Activated CD8-positive, alpha-beta T cell treated with anti-CD3 and anti-CD28 coated beads for 36 hours (primary cell): ENCODE measurements around the gene UPF3A. TPM values are rescaled to one million over a fixed set of nuclear protein-coding genes. Genes with fewer than 3 reads are reported as not detected.
A peak's percentile ranks its signal among the peaks of the same experiment; 100 is the strongest.
"Not testable (repeated sequence)": the region's sequence is repeated elsewhere in the genome, so short reads cannot be mapped to it uniquely, and the experiment has no call there.

Source experiments
- ATAC-seq: fragments of 200-7000 bp; cut with Tn5 transposase; one replicate; pipeline ENCODE4 v1.10.0; 2021; ENCODE audit warnings: mild to moderate bottlenecking, moderate library complexity
- CTCF ChIA-PET: fragments of 350-600 bp; sonication (Branson Sonifier 250); formaldehyde crosslinking; loops from one replicate; lab custom pipeline; 2021; ENCODE audit warnings: antibody characterized with exemption; lab: Charles Lee
- POLR2A ChIA-PET: fragments of 350-600 bp; sonication (Branson Sonifier 250); formaldehyde crosslinking; loops from one replicate; lab custom pipeline; 2021; ENCODE audit warnings: antibody characterized with exemption; lab: Charles Lee
- DNase-seq: peaks from one replicate; pipeline ENCODE4 v3.0.0-alpha.2; 2020
- H3K27ac Mint-ChIP-seq: one replicate; pipeline ENCODE4 v1.8.0; 2021; ENCODE audit warnings: mild to moderate bottlenecking, mixed read lengths
- H3K27me3 Mint-ChIP-seq: one replicate; pipeline ENCODE4 v1.8.0; 2021; ENCODE audit warnings: mixed read lengths
- H3K36me3 Mint-ChIP-seq: one replicate; pipeline ENCODE4 v1.8.0; 2021; ENCODE audit warnings: low read depth, mixed read lengths
- H3K4me1 Mint-ChIP-seq: one replicate; pipeline ENCODE4 v1.8.0; 2021; ENCODE audit warnings: low read depth, mixed read lengths
- H3K4me3 Mint-ChIP-seq: one replicate; pipeline ENCODE4 v1.8.0; 2021; ENCODE audit warnings: mild to moderate bottlenecking, moderate library complexity, mixed read lengths
- H3K9me3 Mint-ChIP-seq: one replicate; pipeline ENCODE4 v1.8.0; 2021; ENCODE audit warnings: mixed read lengths
- CTCF ChIP-seq: fragments of 200-600 bp; IDR thresholded peaks from one replicate; pipeline ENCODE4 v1.8.0; 2022; ENCODE audit warnings: antibody characterized with exemption, mild to moderate bottlenecking
- intact Hi-C: fragments of 100-400 bp; cut with micrococcal nuclease; formaldehyde crosslinking; loops from one replicate; pipeline ENCODE4 v1.10.0; 2022
- microRNA-seq: library from miRNA; unstranded; fragments of <30 nt; microRNA quantifications from one replicate; pipeline ENCODE4 v1.2.0, GENCODE V29; 2022; ENCODE audit warnings: borderline microRNAs expressed, borderline replicate concordance
- total RNA-seq, 2 experiments: library from RNA; stranded (reverse); gene quantifications; one replicate each; pipeline ENCODE4 v1.2.3, GENCODE V29; 2021

UPF3A gene
- total RNA-seq, 2 experiments from 2014 or later = 36.7 TPM

DNA sequence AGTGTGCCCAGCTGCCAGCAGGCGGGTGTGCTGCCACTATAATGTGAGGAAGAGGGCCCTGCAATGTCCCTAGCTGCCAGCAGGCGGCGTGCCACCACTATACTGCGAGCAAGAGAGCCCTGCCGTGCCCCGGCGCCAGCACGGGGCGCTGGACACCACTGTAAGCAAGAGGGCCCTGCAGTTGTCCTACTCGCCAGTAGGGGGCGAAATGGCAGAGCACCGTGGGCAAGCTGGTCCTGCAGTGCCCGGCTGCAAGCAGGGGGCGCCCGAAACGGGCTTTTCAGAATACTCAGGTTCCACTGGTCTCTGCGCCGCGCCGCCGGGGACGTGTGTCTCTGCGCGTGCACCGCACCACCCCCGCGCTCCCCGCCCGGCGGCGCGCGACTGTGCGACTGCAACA, 71.4 kb downstream of the UPF3A start:
- H3K9me3 Mint-ChIP-seq, ATAC-seq, H3K27ac Mint-ChIP-seq, intact Hi-C loops, H3K4me1 Mint-ChIP-seq, H3K4me3 Mint-ChIP-seq, POLR2A ChIA-PET, H3K36me3 Mint-ChIP-seq: not testable (repeated sequence)
- peak; percentile 65 for DNase-seq
- peaks cover 23% of the 10 kb centered on the region for H3K27me3 Mint-ChIP-seq
- TF ChIP-seq CTCF = peak; percentile 67
- CTCF ChIA-PET = interaction anchor here (1.4 kb wide), 2 partner anchors 10 to 12 kb away, joined by 3 to 5 read pairs; no protein-coding TSS in a partner anchor

DNA sequence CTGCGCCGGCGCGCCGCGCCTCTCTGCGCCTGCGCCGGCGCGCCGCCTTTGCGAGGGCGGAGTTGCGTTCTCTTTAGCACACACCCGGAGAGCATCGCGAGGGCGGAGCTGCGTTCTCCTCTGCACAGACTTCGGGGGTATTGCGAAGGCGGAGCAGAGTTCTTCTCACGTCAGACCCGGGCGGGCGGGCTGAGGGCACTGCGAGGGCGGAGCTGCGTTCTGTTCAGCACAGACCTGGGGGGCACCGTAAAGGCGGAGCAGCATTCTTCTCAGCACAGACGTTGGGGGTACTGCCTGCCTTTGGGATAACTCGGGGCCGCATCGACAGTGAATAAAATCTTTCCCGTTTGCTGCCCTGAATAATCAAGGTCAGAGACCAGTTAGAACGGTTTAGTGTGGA, 72.0 kb downstream of the UPF3A start:
- peaks cover 21% of the 10 kb centered on the region for H3K27me3 Mint-ChIP-seq
- POLR2A ChIA-PET, DNase-seq, H3K4me1 Mint-ChIP-seq, H3K36me3 Mint-ChIP-seq, H3K9me3 Mint-ChIP-seq, ATAC-seq, H3K4me3 Mint-ChIP-seq, intact Hi-C loops, H3K27ac Mint-ChIP-seq: not testable (repeated sequence)
- CTCF ChIA-PET = interaction anchor here (1.4 kb wide), 2 partner anchors 10 to 12 kb away, joined by 3 to 5 read pairs; no protein-coding TSS in a partner anchor

Small RNA genes lying within 50 kb of the gene (microRNA-seq; reads per million reads assigned to microRNA genes)
- gene MIR4502 (not detected), gene MIR548AR (not detected)

Other genes with a start within 250 kb of the UPF3A start
- 10 to 100 TPM; 28.9 to 32.3 TPM for gene RASA3, start 149.0 kb upstream of the UPF3A start, total RNA-seq
- gene CFAP97D2, start 102.3 kb upstream of the UPF3A start, total RNA-seq = not detected
- gene CDC16, start 46.7 kb upstream of the UPF3A start, total RNA-seq = 10 to 100 TPM; 72.5 to 76.0 TPM
- 10 to 100 TPM; 33.9 to 34.7 TPM for gene CHAMP1, start 32.9 kb downstream of the UPF3A start, total RNA-seq